ENCODE measurements around the gene ATXN1.

The ATXN1 gene

GRCh38 chr6:16696496-16696895 is 64.8 kb downstream of the ATXN1 start:
- no peak for DNase-seq

DNA sequence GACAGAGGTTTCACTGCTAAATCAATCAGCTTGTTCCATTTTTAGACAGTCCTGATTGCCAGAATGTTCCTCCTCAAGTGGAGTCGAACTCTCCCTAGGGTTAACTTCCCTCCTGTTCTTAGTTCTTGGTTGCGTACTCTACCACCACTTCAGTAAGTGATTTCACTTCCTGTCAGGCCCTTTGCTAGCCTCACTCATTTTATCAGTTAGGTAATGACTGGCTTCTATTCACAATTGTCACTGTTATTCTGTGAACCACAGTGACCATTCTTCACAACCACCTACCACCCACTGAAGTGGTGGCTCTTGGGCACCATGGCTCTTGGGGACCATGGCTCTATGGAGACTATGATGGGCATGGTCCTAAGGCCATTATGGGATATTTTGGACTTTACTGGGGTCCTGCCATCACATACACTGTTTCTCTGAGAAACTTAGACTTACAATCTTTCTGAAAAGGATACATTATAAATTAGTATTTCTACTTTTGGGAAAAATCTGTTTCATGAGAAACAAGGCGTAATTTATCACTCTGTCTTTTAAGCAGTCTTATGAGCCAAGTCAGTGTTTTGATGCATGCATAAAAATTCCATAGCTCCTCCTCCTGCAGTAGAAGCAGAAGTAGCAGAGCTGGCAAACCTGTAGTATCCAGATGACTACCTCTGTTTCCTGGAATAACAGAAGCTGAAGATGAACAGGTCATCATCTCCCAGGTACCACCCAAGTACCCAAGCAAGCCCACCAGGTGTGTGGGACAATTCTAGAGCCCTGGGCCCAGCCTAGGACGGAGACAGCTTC is 66.3 kb downstream of the ATXN1 start:
- DNase-seq, result peak; percentile 44

DNA sequence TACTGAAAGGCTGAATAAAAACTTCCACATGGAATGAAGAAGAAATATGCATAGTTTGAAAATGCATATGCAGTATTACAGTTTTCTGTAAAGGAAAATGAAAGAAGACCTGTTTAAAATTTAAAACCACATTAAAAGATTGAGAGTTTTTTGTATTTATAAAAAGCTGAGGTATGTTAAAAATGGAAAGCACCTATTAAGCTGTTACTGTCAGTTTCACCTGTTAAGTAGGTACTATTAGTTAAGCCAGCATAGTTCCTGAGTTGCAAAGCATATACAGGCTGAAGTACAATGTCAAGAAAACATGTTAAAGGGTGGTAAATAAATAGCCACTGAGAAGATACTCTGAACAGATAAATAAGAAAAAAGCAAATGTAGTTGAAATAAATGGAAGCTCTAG is 69.9 kb downstream of the ATXN1 start:
- DNase-seq, result no peak

DNA sequence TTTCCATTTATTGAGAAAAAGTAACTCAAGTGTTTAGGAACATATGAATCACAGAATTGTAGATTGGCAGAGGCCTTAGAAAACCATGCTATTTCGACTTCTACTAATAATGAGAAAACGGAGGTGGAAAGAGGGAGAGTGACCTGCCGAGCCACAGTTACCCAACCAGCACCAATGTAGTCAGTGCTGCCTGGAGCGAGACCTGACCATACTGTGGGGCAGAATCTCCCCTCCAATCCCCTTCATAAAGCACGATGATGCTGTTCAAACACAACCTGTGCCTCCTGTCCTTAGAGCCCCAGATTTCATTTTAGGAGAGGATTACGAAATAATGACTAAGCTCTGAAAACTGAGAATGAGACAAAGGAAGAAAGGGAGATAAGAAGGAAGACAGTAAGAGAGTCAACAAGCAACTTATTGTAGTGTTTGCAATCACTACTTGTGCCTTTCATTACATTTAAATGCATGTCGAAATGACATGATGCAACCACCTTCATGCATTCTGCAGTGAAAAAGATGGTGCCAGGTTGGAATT is 70.6 kb downstream of the ATXN1 start:
- DNase-seq, result peak; percentile 72

- DNase-seq, result no peak
Measured at GRCh38 chr6:16689788-16690607, 71.3 kb downstream of the ATXN1 start.

GRCh38 chr6:16688984-16689636 is 72.2 kb downstream of the ATXN1 start:
- no peak for DNase-seq

- DNase-seq, result no peak
Measured at GRCh38 chr6:16688436-16688835, 72.8 kb downstream of the ATXN1 start.

- DNase-seq, result no peak
Measured at GRCh38 chr6:16687045-16687444, 74.2 kb downstream of the ATXN1 start.

DNA sequence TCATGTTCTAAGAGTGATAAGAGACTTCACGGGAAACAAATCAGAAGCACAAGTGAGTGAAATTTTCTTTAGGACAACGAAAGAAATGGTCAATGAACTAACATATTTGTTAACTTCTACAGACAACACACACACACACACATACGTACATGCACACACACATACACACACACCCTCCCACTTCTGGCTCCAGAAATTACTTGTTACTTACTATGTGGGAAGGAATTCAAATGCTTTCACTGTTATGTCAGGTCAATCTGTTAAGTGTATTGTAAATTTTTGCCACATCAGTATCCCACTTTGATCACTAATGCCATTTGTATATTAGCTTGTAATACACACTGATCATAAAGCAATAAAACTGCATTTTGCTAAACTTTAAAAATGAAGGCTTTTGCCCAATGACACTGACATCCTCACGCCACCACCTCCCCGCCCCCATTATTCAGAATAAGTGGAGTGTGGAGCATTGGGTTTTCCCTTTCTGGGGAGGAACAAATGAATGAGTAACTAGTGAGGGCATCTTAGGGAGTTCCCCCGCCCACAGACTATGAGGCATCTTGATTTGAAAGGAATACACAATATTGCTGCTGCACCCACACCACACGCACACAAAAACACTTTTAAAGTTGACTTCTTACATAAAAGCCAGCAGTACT is 76.2 kb downstream of the ATXN1 start:
- peak; percentile 93 for DNase-seq

- no peak for DNase-seq
Measured at GRCh38 chr6:16684195-16684689, 77.0 kb downstream of the ATXN1 start.

DNA sequence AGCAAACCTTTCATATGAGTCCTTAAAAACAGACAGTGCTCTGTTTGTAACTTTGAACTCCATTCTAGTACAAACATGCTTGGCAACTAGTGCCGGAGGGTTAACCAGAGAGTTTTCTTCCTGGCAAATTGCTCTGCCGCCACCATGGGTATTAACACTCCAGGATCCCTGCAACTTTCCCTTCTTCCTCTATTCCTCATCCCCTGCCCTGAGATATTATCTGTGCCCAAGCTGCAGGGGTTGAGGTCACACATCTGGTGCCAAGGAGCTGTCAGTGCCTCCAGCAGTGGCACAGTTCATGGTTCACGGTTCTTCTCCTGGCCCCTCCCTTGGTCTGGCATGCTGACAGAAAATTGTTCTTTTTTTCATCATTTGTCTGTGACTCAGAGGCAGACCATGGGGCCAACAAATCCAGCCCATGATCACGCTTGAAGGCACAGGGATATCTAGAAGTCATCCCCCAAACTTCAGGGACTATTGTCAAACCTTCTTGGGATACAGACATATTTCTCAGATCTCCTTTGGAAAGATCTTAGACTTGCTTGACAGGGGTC is 77.5 kb downstream of the ATXN1 start:
- peak; percentile 44 for DNase-seq

DNA sequence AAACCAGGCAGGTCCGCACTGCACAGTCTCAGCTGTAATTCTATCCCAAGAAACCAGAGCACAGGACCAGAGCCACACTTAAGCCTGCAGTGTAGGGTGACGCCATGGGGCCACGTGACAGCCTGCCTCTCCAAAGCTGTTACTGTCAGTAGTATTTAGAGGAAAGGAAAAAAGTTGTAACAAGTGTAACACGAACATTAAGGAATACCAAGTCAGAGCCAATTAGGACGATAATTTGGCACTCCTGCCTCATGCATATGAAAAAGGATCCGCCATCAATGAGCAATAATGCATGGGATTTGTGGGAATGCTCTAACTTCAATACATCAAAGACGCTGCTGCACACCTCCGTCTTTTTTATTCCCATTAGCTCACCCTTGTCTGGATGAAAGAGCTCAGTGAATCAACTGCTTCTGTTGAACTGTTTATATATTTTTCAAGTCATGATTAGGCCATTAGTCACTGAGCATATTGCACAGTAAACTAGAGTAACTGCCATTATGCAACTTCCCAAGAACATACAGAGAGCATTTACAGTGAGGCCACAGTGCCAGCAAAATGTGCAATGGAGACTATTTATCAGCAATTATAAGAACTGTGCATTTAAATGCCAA is 79.9 kb downstream of the ATXN1 start:
- DNase-seq, result no peak

DNA sequence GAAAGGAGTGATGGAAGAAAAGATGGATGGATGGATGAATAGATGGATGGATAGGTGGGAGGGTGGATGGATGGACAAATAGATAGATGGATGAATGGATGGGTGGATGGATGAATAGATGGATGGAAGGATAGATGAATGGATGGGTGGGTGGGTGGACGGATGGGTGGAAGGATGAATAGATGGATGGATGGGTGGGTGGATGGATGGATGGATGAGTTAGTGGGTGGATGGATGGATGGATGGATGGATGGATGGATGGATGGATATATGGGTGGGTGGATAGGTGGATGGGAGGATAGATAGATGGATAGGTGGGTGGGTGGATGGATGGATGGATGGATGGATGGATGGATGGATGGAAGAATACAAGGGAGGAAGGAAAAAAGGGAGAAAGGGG is 82.2 kb downstream of the ATXN1 start:
- DNase-seq, result no peak

GRCh38 chr6:16677458-16677857 is 83.8 kb downstream of the ATXN1 start:
- no peak for DNase-seq

- DNase-seq, result no peak
Measured at GRCh38 chr6:16676978-16677377, 84.3 kb downstream of the ATXN1 start.

DNA sequence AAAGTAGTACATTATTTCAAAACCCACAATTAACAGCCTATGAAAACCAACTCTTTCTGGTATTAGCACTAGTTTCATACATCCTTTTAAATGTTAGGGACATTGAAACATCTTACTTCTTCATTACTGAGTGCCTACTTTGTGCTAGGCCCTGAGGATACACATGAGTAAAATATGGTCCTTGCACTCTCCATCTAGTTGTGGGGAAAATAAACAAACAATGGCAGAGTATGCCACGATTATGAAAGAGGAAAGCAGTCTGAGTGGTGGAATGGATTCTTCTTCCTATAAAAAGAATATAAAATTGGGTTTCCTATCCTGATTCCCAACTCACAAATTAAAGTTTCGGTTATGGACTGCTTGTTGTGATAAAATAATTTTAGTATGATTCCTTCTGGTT is 84.9 kb downstream of the ATXN1 start:
- DNase-seq, result no peak

- no peak for DNase-seq
Measured at GRCh38 chr6:16674801-16675392, 86.4 kb downstream of the ATXN1 start.

DNA sequence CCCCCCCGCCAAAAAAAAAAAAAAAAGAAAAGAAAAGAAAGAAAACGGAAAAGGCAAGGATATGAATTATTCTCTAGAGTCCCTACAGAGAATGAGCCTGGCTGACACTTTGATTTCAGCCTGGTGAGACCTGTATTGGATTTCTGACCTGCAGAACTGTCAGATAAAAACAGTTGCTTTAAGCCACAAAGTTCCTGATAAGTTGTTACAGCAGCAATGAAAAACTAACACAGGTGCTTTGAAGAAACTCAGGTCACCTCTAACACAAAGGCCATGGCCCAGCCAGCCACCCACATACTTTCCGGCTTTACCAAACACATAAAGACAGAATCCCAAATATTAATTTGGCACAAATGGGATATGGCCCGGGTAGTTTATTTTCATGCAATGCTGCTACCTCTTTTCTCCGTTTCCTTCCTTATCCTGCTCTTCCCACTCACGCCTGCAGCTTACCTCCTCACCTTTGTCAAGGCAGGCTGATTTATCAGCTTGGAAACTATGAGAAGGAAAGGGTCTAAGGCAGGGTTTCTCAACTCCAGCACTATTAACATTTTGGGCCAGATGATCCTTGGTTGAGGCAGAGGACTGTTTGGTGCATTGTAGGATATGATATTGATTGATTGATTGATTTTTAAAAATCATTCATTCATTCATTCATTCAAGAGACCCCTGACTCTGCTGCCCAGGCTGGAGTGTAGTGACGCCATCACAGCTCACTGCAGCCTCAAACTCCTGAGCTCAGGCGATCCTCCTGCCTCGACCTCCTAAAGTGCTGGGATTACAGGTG is 88.1 kb downstream of the ATXN1 start:
- DNase-seq, result no peak

- no peak for DNase-seq
Measured at GRCh38 chr6:16671302-16672289, 89.7 kb downstream of the ATXN1 start.
